DOHH2 (cell line): Measurements from ENCODE around the gene NUP98.

Experiments
- EZH2phosphoT487 ChIP-seq: fragments of 200-600 bp; sonication (generic); IDR thresholded peaks from 2 replicates; pipeline ENCODE4 v1.6.1; 2017; ENCODE audit warnings: borderline replicate concordance, mild to moderate bottlenecking, antibody characterized with exemption, low read length, moderate library complexity, mixed read lengths
- TF ChIP-seq, protein P1 (sequence below): fragments of 200-600 bp; sonication (generic); IDR thresholded peaks from one replicate; pipeline ENCODE4 v1.5.1; 2014; ENCODE audit warnings: antibody characterized with exemption, mild to moderate bottlenecking, low read depth, low read length; ENCODE audit not compliant: poor library complexity, severe bottlenecking

DNA sequence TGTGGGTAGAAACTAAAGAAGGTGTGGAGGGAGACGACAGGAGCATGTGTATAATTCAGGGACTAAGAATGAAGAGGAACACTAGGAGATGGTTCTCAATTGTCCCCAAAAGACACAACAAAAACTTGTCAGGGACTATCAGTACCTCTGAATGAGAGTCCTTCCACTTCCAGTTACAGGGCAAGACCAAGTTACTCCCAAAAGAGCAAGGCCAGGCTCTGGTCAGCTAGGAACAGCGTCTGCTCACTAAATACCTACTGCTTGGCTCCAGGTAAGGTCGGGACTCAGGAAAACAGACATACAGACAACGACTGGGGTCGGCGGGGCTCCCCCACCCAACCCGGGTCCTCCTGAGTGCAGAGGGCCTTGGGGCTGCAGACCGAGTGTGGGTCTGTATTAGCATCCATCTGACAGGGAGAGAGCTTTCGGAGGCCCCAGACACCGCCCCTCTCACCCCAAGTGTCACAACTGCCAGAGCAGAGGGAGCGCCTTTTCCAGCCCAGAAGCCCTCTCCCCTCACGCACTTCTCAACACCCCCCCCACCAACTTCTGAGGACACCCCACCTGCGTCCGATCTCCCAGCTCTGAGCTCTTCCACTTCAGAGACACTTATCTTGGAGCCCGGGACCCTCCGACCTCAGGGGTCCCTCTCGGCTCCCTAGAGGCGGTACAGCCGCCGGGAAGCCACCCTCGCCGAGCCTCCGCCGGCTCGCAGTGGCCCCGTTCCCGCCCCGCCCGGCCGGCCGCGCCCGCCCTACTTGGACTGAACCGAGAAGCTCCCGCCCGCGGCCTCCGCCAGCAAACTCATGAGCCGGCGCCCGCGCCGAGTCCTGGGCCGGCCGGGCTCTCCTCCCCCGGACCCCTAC lies 42.9 kb upstream of the NUP98 start:
- TF ChIP-seq, protein P1, sequence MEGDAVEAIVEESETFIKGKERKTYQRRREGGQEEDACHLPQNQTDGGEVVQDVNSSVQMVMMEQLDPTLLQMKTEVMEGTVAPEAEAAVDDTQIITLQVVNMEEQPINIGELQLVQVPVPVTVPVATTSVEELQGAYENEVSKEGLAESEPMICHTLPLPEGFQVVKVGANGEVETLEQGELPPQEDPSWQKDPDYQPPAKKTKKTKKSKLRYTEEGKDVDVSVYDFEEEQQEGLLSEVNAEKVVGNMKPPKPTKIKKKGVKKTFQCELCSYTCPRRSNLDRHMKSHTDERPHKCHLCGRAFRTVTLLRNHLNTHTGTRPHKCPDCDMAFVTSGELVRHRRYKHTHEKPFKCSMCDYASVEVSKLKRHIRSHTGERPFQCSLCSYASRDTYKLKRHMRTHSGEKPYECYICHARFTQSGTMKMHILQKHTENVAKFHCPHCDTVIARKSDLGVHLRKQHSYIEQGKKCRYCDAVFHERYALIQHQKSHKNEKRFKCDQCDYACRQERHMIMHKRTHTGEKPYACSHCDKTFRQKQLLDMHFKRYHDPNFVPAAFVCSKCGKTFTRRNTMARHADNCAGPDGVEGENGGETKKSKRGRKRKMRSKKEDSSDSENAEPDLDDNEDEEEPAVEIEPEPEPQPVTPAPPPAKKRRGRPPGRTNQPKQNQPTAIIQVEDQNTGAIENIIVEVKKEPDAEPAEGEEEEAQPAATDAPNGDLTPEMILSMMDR, result no peak
- no peak for TF ChIP-seq EZH2phosphoT487
